Colonic mucosa (tissue), 4 donors: Measurements from ENCODE around the gene EPHA5. TPM values are rescaled to one million over a fixed set of nuclear protein-coding genes. Genes with fewer than 3 reads are reported as not detected.

Source experiments
- DNase-seq: peaks from one replicate; pipeline ENCODE4 v3.0.0-alpha.2; 2020
- H3K27ac ChIP-seq: fragments of 200-600 bp; one replicate; pipeline ENCODE4 v1.8.0; 2021
- H3K27me3 ChIP-seq: fragments of 200-600 bp; one replicate; pipeline ENCODE4 v1.8.0; 2021
- H3K36me3 ChIP-seq: fragments of 200-600 bp; one replicate; pipeline ENCODE4 v1.8.0; 2021
- H3K4me1 ChIP-seq: fragments of 200-600 bp; one replicate; pipeline ENCODE4 v1.8.0; 2021; ENCODE audit warnings: mild to moderate bottlenecking
- H3K4me3 ChIP-seq: fragments of 200-600 bp; one replicate; pipeline ENCODE4 v1.8.0; 2021
- H3K9ac ChIP-seq, 2 donors: one replicate each; pipeline ENCODE4 v1.7.0; 2013; ENCODE audit warnings: control low read depth in 2 of 2, low read depth in 2 of 2, low read length in 2 of 2
- H3K9me3 ChIP-seq: fragments of 200-600 bp; one replicate; pipeline ENCODE4 v1.8.0; 2021
- intact Hi-C: fragments of 100-400 bp; cut with DNase I; formaldehyde crosslinking; loops from one replicate; pipeline ENCODE4 v1.14.1; 2022
- total RNA-seq, 2 donors: library from RNA; stranded (reverse); fragmentation: NEBNext Ultra II Directional in 1 of 2; extraction: Animal tissue kit (Norgen Biotek cat#: 25700) in 1 of 2; gene quantifications; one replicate each; pipeline ENCODE4 v1.2.1, GENCODE V29; 2021
- TF ChIP-seq, protein P1 (sequence below): fragments of 200-600 bp; IDR thresholded peaks from one replicate; pipeline ENCODE4 v1.8.0; 2022; ENCODE audit warnings: antibody characterized with exemption, mild to moderate bottlenecking
- donor health status: healthy.
- donor health status: DM: no; HTN: no; CAD: no.
- donor health status: DM: no; HTN: no; CAD: no.

Gene EPHA5
- total RNA-seq, 2 donors from 2014 or later, result 0.07 to 0.13 TPM

DNA sequence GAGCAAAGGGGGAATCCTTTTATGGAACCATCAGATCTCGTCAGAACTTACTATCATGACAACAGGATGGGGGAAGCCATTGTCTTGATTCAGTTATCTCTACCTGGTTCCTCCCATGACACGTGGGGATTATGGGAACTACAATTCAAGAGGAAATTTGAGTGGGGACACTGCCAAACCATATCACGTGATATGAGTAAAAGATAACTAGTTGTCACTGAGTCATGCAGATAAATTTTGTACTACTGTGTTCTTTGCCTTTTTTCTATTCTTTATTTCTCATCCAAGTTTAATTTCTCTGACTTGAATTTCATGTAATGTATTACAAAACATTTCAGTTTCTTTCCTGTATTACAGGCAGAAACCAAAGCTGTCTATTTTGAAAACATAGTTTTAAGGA lies 383.2 kb downstream of the EPHA5 start:
- no peak overlapping the region for H3K27ac ChIP-seq
- intact Hi-C loops, result no loop called here

More for the DNA sequence above, 383.2 kb downstream of the EPHA5 start:
- Histone ChIP-seq H3K36me3 (no peaks in the 10 kb centered on the region), H3K4me3 (no peak overlapping the region), H3K9ac (no peak overlapping the region), H3K9me3 (no peaks in the 10 kb centered on the region), H3K27me3 (no peaks in the 10 kb centered on the region), H3K4me1 (no peaks in the 10 kb centered on the region)
- TF ChIP-seq, protein P1, sequence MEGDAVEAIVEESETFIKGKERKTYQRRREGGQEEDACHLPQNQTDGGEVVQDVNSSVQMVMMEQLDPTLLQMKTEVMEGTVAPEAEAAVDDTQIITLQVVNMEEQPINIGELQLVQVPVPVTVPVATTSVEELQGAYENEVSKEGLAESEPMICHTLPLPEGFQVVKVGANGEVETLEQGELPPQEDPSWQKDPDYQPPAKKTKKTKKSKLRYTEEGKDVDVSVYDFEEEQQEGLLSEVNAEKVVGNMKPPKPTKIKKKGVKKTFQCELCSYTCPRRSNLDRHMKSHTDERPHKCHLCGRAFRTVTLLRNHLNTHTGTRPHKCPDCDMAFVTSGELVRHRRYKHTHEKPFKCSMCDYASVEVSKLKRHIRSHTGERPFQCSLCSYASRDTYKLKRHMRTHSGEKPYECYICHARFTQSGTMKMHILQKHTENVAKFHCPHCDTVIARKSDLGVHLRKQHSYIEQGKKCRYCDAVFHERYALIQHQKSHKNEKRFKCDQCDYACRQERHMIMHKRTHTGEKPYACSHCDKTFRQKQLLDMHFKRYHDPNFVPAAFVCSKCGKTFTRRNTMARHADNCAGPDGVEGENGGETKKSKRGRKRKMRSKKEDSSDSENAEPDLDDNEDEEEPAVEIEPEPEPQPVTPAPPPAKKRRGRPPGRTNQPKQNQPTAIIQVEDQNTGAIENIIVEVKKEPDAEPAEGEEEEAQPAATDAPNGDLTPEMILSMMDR, result no peak
- DNase-seq, result no peak
